SK-N-SH (cell line): ENCODE measurements around the gene ADGRA1. TPM values are rescaled to one million over a fixed set of nuclear protein-coding genes. Genes with fewer than 3 reads are reported as not detected.

Experiments
- CTCF ChIA-PET: fragments of 300-600, 350-600 bp; formaldehyde crosslinking; extraction: SDS; loops from one replicate; lab custom pipeline; 2021; lab: Yijun Ruan, JAX
- POLR2A ChIA-PET: fragments of 350-600 bp; sonication (Branson Sonifier 250); formaldehyde crosslinking; extraction: SDS; loops from one replicate; lab custom pipeline; 2020; ENCODE audit warnings: antibody characterized with exemption, inconsistent platforms; lab: Yijun Ruan, JAX
- DNase-seq: peaks from one replicate; pipeline ENCODE4 v3.0.0; 2012
- H2AFZ ChIP-seq: fragments of 200-600 bp; sonication (generic); 2 replicates; pipeline ENCODE4 v1.8.1; 2016; ENCODE audit warnings: antibody characterized with exemption, mild to moderate bottlenecking, low read depth
- H3F3A ChIP-seq: fragments of 200-600 bp; sonication (generic); replicated peaks from 2 replicates; pipeline ENCODE3; 2016; ENCODE audit warnings: antibody characterized with exemption, mild to moderate bottlenecking; ENCODE audit not compliant: insufficient read depth
- H3K27ac ChIP-seq, 2 experiments: fragments of 200-500 bp in 1 of 2; fragments of 200-600 bp in 1 of 2; sonication (Bioruptor generic) in 1 of 2; sonication (generic), shearing (Covaris generic) in 1 of 2; 2 replicates each; pipeline versions ENCODE4 v1.5.1 to v1.6.1; 2014 to 2016; ENCODE audit warnings: low read depth in 2 of 2, inconsistent platforms in 1 of 2, low read length in 1 of 2, mild to moderate bottlenecking in 1 of 2, mixed read lengths in 1 of 2
- H3K27me3 ChIP-seq: fragments of 200-600 bp; sonication (generic), shearing (Covaris generic); 2 replicates; pipeline ENCODE4 v1.6.1; 2016; ENCODE audit warnings: mixed run types; ENCODE audit not compliant: insufficient read depth
- H3K36me3 ChIP-seq, 2 experiments: fragments of 200-500 bp in 1 of 2; fragments of 200-600 bp in 1 of 2; sonication (Bioruptor generic) in 1 of 2; sonication (generic) in 1 of 2; replicated peaks in 1 of 2; 2 replicates each; pipeline versions ENCODE3 to v1.5.1; 2014 to 2016; ENCODE audit warnings: low read length in 1 of 2, mild to moderate bottlenecking in 1 of 2; ENCODE audit not compliant: insufficient read depth in 2 of 2, control insufficient read depth in 1 of 2
- H3K4me1 ChIP-seq, 2 experiments: fragments of 200-500 bp in 1 of 2; fragments of 200-600 bp in 1 of 2; sonication (Bioruptor generic) in 1 of 2; sonication (generic), shearing (Covaris generic) in 1 of 2; 2 replicates each; pipeline versions ENCODE4 v1.5.1 to v1.6.1; 2014 to 2016; ENCODE audit warnings: low read depth in 1 of 2, low read length in 1 of 2, mixed run types in 1 of 2; ENCODE audit not compliant: insufficient read depth in 2 of 2, control insufficient read depth in 1 of 2
- H3K4me2 ChIP-seq: fragments of 200-600 bp; sonication (generic), shearing (Covaris generic); 2 replicates; pipeline ENCODE4 v1.6.1; 2017; ENCODE audit warnings: mixed run types
- H3K4me3 ChIP-seq, 2 experiments: fragments of 200-500 bp in 1 of 2; fragments of 200-600 bp in 1 of 2; sonication (Bioruptor generic) in 1 of 2; sonication (generic), shearing (Covaris generic) in 1 of 2; 2 replicates each; pipeline versions ENCODE4 v1.5.1 to v1.8.1; 2014 to 2016; ENCODE audit warnings: low read depth in 2 of 2, inconsistent platforms in 1 of 2, low read length in 1 of 2, mild to moderate bottlenecking in 1 of 2, mixed read lengths in 1 of 2, moderate library complexity in 1 of 2
- H3K79me2 ChIP-seq: fragments of 200-600 bp; sonication (generic); 2 replicates; pipeline ENCODE4 v1.8.1; 2017; ENCODE audit warnings: mild to moderate bottlenecking; ENCODE audit not compliant: insufficient read depth
- H3K9ac ChIP-seq: fragments of 200-600 bp; sonication (generic); 2 replicates; pipeline ENCODE4 v1.6.1; 2017; ENCODE audit warnings: mixed run types
- H3K9me2 ChIP-seq: fragments of 200-600 bp; sonication (generic); 2 replicates; pipeline ENCODE4 v1.6.1; 2017; ENCODE audit warnings: mixed run types
- H3K9me3 ChIP-seq: fragments of 200-600 bp; sonication (generic); 2 replicates; pipeline ENCODE4 v1.6.1; 2017; ENCODE audit warnings: mixed run types, mild to moderate bottlenecking, moderate library complexity
- H4K20me1 ChIP-seq: fragments of 200-600 bp; sonication (generic); 2 replicates; pipeline ENCODE4 v1.6.1; 2017; ENCODE audit warnings: mild to moderate bottlenecking, mixed run types; ENCODE audit not compliant: insufficient read depth
- EP300 ChIP-seq, 2 experiments: IDR thresholded peaks; 2 replicates each; pipeline versions ENCODE4 v1.4.0 to v1.6.1; 2012; ENCODE audit warnings: borderline replicate concordance in 1 of 2, low read depth in 1 of 2, low read length in 1 of 2
- FOXJ3 ChIP-seq: sonication (generic); formaldehyde crosslinking; IDR thresholded peaks from 2 replicates; pipeline ENCODE4 v1.5.1; 2020; ENCODE audit warnings: mild to moderate bottlenecking, missing genetic modification reagents
- GATA2 ChIP-seq: sonication (generic); formaldehyde crosslinking; IDR thresholded peaks from 2 replicates; pipeline ENCODE4 v1.5.0; 2020; ENCODE audit warnings: mild to moderate bottlenecking, missing genetic modification reagents
- MEF2A ChIP-seq: IDR thresholded peaks from 2 replicates; pipeline ENCODE4 v1.4.0; 2012; ENCODE audit warnings: low read depth, borderline replicate concordance
- MXI1 ChIP-seq: IDR thresholded peaks from 2 replicates; pipeline ENCODE4 v1.6.1; 2012; ENCODE audit warnings: mild to moderate bottlenecking, low read depth, low read length, improper control_type of control experiment
- NFIC ChIP-seq: IDR thresholded peaks from 2 replicates; pipeline ENCODE4 v1.4.0; 2012; ENCODE audit warnings: borderline replicate concordance
- NRF1 ChIP-seq: IDR thresholded peaks from 2 replicates; pipeline ENCODE4 v1.6.1; 2012; ENCODE audit warnings: low read depth, mild to moderate bottlenecking, low read length
- POLR2AphosphoS5 ChIP-seq: IDR thresholded peaks from 2 replicates; pipeline ENCODE4 v1.6.1; 2012; ENCODE audit warnings: low read depth, low read length
- RXRA ChIP-seq: IDR thresholded peaks from 2 replicates; pipeline ENCODE4 v1.4.0; 2012; ENCODE audit warnings: low read depth, mild to moderate bottlenecking, borderline replicate concordance
- SIN3A ChIP-seq: IDR thresholded peaks from 2 replicates; pipeline ENCODE4 v1.6.1; 2012; ENCODE audit warnings: low read depth, mild to moderate bottlenecking, low read length, moderate library complexity, borderline replicate concordance
- SMC3 ChIP-seq: IDR thresholded peaks from 2 replicates; pipeline ENCODE4 v1.6.1; 2012; ENCODE audit warnings: low read depth, low read length, improper control_type of control experiment
- TAF1 ChIP-seq: IDR thresholded peaks from 2 replicates; pipeline ENCODE4 v1.6.1; 2012; ENCODE audit warnings: low read depth, mild to moderate bottlenecking, low read length, moderate library complexity, borderline replicate concordance
- TCF12 ChIP-seq: IDR thresholded peaks from 2 replicates; pipeline ENCODE4 v1.4.0; 2012
- WGBS: methylation state at CpG from one replicate; pipeline ENCODE4 v1.1.6; 2017; ENCODE audit warnings: low lambda C conversion rate; 5-methylcytosine and 5-hydroxymethylcytosine counted together
- polyA plus RNA-seq, 3 experiments: library from polyadenylated mRNA; depleted of rRNA; stranded (reverse); fragments of >200 nt; gene quantifications; 2 replicates each; pipeline ENCODE4 v1.2.3, GENCODE V29; 2012
- TF ChIP-seq, protein P1 (sequence below): fragments of 150-350 bp; IDR thresholded peaks from 2 replicates; pipeline ENCODE4 v1.6.1; 2016; ENCODE audit warnings: mild to moderate bottlenecking, low read depth, low read length
- TF ChIP-seq, protein P2 (sequence below): fragments of 200-600 bp; sonication (generic); IDR thresholded peaks from 2 replicates; pipeline ENCODE4 v1.6.1; 2017; ENCODE audit warnings: antibody characterized with exemption, mild to moderate bottlenecking, moderate library complexity
- TF ChIP-seq, protein P3 (sequence below): IDR thresholded peaks from 2 replicates; pipeline ENCODE4 v1.4.0; 2012; ENCODE audit warnings: low read depth, borderline replicate concordance
- TF ChIP-seq, protein P4 (sequence below): fragments of 150-350 bp; IDR thresholded peaks from 2 replicates; pipeline ENCODE4 v1.6.1; 2017; ENCODE audit warnings: antibody characterized with exemption, low read length, low read depth, borderline replicate concordance

The ADGRA1 gene
- polyA plus RNA-seq, 1 of the 3 experiments (the other 2 are of a cell fraction): not detected

DNA sequence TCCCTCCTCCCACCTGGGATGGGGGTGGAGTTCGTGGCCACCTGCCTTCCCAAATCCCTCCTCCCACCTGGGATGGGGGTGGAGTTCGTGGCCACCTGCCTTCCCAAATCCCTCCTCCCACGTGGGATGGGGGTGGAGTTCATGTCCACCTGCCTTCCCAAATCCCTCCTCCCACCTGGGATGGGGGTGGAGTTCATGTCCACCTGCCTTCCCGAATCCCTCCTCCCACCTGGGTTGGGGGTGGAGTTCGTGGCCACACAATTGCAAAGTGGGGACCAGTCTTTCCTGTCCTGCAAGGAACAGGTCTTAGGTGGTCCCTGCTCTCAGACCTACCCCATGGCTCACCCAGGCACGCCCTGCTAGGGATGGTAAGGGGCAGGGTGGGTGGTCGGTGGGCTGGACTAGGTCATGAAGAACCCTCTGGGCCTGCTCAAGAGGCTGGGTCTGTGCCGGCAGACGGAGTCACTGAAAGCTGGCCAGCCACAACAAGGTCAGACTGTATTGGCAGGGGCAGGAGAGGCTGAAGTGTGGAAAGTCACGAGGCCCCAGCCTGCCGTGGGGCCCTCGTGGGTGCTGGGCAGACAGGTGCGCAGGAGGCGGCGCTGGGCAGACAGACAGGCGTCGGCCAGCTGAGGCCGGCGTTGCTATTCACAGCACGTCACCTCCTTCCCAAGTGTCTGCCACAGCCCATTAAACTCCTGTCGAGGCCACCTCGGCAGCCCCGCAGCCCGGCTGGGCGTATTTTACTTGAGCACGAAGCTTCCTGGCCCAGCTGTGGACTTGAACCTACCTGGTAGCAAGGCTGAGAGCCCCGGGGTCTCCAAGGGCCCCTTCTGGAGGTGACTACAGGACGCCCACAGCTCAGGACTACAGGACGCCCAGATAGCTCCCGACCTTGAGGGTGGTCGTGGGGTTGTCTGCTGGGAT lies 76.4 kb downstream of the ADGRA1 start:
- Histone ChIP-seq H3K9me2 (no peaks in the 10 kb centered on the region), H3K4me2 (no peak overlapping the region), H3K9me3 (no peaks in the 10 kb centered on the region), H3K36me3 (no peaks in the 10 kb centered on the region), H4K20me1 (no peaks in the 10 kb centered on the region), H3K79me2 (no peaks in the 10 kb centered on the region), H3K4me1 (peaks cover 0 to 9% of the 10 kb centered on the region in 2 experiments; a peak in 1 of 4 replicates), H3K4me3 (no peak overlapping the region), H3F3A (no peaks in the 10 kb centered on the region), H2AFZ (no peak overlapping the region), H3K27ac (no peak overlapping the region), H3K27me3 (no peaks in the 10 kb centered on the region), H3K9ac (no peak overlapping the region)
- POLR2A ChIA-PET: no interaction called here
- CTCF ChIA-PET: interaction anchor here (0.6 kb wide), 1 partner anchor 14 kb away, joined by 3 read pairs; no protein-coding TSS in a partner anchor
- 82% methylated on average over 19 of the region's 31 CpGs for WGBS
- DNase-seq: no peak
- TF ChIP-seq SIN3A (no peak), RXRA (no peak), MXI1 (no peak), NFIC (no peak), TCF12 (no peak), FOXJ3 (CRISPR knock-in tag) (no peak), POLR2AphosphoS5 (no peak), MEF2A (no peak), NRF1 (no peak), TAF1 (no peak), SMC3 (no peak), GATA2 (CRISPR knock-in tag) (no peak), EP300 (IDR thresholded peaks at IDR 0.05; ENCODE audit: borderline replicate concordance in 1 of 2, low read depth in 1 of 2, low read length in 1 of 2) (no peak)
- TF ChIP-seq, protein P1, sequence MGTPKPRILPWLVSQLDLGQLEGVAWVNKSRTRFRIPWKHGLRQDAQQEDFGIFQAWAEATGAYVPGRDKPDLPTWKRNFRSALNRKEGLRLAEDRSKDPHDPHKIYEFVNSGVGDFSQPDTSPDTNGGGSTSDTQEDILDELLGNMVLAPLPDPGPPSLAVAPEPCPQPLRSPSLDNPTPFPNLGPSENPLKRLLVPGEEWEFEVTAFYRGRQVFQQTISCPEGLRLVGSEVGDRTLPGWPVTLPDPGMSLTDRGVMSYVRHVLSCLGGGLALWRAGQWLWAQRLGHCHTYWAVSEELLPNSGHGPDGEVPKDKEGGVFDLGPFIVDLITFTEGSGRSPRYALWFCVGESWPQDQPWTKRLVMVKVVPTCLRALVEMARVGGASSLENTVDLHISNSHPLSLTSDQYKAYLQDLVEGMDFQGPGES: no peak
- TF ChIP-seq, protein P2, sequence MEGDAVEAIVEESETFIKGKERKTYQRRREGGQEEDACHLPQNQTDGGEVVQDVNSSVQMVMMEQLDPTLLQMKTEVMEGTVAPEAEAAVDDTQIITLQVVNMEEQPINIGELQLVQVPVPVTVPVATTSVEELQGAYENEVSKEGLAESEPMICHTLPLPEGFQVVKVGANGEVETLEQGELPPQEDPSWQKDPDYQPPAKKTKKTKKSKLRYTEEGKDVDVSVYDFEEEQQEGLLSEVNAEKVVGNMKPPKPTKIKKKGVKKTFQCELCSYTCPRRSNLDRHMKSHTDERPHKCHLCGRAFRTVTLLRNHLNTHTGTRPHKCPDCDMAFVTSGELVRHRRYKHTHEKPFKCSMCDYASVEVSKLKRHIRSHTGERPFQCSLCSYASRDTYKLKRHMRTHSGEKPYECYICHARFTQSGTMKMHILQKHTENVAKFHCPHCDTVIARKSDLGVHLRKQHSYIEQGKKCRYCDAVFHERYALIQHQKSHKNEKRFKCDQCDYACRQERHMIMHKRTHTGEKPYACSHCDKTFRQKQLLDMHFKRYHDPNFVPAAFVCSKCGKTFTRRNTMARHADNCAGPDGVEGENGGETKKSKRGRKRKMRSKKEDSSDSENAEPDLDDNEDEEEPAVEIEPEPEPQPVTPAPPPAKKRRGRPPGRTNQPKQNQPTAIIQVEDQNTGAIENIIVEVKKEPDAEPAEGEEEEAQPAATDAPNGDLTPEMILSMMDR: no peak
- TF ChIP-seq, protein P3, sequence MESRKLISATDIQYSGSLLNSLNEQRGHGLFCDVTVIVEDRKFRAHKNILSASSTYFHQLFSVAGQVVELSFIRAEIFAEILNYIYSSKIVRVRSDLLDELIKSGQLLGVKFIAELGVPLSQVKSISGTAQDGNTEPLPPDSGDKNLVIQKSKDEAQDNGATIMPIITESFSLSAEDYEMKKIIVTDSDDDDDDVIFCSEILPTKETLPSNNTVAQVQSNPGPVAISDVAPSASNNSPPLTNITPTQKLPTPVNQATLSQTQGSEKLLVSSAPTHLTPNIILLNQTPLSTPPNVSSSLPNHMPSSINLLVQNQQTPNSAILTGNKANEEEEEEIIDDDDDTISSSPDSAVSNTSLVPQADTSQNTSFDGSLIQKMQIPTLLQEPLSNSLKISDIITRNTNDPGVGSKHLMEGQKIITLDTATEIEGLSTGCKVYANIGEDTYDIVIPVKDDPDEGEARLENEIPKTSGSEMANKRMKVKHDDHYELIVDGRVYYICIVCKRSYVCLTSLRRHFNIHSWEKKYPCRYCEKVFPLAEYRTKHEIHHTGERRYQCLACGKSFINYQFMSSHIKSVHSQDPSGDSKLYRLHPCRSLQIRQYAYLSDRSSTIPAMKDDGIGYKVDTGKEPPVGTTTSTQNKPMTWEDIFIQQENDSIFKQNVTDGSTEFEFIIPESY: no peak
- TF ChIP-seq, protein P4, sequence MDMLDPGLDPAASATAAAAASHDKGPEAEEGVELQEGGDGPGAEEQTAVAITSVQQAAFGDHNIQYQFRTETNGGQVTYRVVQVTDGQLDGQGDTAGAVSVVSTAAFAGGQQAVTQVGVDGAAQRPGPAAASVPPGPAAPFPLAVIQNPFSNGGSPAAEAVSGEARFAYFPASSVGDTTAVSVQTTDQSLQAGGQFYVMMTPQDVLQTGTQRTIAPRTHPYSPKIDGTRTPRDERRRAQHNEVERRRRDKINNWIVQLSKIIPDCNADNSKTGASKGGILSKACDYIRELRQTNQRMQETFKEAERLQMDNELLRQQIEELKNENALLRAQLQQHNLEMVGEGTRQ: no peak
